ENCODE data around the gene BDP1.
"Not testable (repeated sequence)": the region's sequence is repeated elsewhere in the genome, so short reads cannot be mapped to it uniquely, and the experiment has no call there.

Gene BDP1, protein sequence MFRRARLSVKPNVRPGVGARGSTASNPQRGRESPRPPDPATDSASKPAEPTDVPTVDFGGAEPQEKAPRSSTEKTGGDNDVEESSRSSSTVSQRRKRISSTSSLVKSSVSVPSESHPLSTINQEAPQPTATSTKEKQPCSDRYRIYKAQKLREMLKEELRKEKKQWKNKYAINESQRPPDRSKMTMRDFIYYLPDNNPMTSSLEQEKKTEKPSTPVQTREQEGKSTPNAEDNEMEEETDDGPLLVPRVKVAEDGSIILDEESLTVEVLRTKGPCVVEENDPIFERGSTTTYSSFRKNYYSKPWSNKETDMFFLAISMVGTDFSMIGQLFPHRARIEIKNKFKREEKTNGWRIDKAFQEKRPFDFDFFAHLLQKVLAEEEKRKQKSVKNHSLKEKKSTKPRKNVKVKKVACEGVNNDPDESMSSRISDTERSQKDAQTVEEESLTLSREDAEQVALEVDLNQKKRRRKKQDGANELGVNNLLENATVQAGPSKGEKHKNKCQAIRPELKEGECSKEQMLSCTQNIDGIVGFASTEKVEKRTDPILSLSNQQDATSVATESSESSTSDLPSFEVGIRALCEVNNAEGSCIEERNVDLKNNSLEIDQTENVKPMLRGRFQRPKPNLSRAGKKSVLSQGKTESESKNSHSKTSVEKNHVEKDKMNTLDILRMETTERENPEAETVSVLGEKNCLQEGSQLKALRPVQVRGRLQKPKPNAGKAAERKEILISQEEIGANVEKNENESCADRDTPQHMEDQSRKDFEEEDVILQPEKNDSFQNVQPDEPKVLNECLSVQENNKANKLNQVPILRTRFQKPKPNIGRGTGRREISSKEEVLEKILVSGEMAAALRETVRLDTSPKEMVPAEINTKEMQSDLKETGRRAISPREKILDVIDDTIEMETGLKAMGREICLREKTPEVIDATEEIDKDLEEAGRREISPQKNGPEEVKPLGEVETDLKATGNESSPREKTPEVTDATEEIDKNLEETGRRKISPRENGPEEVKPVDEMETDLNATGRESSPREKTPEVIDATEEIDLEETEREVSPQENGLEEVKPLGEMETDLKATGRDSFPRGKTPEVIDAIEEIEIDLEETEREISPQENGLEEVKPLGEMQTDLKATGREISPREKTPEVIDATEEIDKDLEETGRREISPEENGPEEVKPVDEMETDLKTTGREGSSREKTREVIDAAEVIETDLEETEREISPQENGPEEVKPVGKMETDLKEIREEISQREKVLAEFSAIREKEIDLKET (N-terminal part only)

DNA sequence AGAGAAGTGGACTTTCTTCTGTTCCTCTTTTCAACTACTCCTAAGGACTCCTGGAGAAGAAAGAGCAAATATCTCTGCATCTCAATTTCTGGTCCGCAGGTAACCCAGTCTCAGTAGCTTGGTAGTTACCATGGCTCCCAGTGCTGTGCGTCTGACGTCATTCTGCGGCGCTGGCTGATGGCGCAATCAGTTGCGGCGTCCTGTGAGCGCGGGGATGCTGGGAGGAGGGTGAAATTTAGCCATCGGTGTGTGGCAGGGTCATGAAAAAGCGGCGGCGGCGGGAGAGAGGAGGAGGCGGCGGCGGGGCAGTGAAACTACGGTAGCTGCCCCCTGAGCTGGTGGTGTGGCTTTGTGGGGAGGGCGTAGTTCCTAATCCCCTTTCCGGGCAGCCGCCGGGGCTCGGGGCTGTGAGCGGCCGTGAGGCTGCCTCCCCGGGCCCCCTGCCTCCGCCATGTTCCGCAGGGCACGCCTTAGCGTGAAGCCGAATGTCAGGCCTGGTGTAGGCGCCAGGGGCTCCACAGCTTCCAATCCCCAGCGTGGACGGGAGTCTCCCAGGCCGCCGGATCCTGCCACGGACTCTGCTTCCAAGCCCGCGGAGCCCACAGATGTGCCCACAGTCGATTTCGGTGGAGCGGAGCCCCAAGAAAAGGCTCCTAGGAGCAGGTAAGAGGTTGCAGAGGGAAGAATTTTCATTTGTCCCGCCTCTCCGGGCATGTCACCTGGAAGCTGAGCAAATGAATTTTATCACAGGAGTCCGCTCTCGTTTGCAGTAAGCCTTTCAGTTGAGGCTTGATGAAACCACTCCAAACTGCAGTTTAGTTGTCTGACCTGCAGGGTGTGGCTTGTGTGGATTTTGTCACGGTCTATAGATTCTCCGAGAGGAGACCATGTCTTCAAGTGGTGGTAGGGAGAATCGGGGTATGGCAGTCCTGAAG is at the start of gene BDP1:
BDP1 (plus strand) TSS at position 225 of the 935 bp plus-strand sequence; CDS start at position 452, 227 bp downstream.
- DNase-seq (ENCODE audit: low read depth) = peak; percentile 67

DNA sequence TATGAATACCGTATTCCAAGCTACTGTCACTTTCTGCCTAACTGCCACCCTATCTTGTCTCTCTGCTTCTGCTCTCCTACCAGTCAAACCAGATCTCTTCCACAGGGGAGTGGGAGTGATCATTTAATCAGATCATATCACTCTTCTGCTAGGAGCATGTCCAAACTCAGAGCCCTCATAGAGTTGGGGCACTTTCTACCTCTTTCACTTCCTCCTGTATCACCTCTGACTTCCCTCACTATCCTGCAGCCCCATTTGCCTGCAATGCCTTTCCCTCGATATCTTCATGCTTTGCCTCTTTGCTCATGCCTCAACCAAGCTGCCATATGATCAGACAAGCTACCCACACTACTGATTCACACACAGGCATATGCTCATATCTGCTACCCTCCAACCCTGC is 45.4 kb upstream of the BDP1 start:
- not testable (repeated sequence) for DNase-seq (ENCODE audit: low read depth)

DNA sequence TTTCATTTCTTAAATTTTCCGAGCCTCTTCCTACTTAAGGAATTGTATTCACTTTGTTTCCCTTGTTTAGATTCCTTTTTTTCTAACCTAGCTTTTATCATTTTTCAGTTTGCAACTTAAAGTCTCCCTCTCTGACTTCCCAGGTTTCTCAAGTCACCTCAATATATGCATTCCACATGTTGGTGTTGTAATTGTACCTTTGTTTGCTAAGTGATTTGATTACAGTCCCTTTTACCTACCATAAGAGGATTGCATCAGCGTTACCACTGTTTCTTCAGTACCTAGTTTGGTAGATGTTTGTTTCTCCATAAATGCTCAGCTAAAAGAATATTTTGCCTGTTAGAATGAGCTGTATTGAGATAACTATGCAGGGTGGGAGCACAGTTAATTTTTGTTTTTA is 39.8 kb upstream of the BDP1 start:
- DNase-seq (ENCODE audit: low read depth) = not testable (repeated sequence)

DNA sequence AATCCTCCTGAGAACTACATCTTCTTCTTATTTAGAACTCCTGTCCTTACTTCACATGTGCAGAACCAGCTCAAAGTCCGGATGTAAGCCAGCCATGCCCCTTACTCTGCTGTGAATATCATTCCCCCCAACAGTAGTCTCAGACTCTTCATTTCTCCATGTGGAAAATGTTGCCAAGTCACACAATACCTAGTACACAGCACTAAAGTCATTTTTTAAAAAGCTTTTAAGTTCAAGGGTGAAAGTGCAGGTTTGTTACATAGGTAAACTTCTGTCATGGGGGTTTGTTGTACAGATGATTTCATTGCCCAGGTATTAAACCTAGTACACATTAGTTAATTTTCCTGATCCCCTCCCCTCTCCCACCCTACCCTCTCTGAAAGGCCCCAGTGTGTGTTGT is 37.4 kb upstream of the BDP1 start:
- DNase-seq (ENCODE audit: low read depth) = not testable (repeated sequence)

DNA sequence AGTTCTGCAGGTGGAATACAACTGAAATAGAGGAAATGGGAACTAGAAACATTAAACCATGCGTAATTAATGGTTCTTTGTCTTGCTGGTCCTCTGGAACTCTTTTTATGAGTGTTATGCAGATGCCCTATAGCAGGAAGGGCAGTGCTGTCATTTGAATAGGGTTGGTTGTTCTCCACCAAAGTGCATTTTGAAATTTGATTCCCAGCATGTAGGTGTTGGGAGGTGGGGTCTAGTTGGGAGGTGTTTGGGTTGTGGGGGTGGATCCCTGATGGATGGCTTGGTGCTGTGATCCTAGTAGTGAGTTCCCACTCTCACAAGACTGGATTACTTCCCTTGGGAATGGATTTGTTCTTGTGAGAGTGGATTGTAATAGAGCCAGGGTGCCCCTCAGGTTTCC is 34.2 kb upstream of the BDP1 start:
- not testable (repeated sequence) for DNase-seq (ENCODE audit: low read depth)

DNA sequence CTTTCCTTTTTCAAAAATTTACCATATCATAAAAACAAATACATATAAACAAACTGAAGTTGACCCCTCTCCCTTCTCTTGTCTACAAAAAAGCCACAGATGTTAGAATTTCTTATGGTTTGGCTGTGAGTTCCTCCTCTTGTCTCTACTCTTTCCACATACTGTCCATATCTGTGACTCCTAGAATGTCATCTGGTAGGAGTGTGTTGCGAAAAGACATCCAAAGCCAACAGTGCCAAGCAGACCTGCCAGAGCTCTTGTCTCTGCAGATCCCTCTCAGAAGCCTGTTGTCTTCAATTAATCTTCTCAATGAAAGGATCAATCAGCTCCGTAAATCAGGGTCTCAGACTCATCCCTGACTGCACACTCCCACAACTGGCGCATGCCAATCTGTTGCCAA is 31.6 kb upstream of the BDP1 start:
- DNase-seq (ENCODE audit: low read depth) = not testable (repeated sequence)

DNA sequence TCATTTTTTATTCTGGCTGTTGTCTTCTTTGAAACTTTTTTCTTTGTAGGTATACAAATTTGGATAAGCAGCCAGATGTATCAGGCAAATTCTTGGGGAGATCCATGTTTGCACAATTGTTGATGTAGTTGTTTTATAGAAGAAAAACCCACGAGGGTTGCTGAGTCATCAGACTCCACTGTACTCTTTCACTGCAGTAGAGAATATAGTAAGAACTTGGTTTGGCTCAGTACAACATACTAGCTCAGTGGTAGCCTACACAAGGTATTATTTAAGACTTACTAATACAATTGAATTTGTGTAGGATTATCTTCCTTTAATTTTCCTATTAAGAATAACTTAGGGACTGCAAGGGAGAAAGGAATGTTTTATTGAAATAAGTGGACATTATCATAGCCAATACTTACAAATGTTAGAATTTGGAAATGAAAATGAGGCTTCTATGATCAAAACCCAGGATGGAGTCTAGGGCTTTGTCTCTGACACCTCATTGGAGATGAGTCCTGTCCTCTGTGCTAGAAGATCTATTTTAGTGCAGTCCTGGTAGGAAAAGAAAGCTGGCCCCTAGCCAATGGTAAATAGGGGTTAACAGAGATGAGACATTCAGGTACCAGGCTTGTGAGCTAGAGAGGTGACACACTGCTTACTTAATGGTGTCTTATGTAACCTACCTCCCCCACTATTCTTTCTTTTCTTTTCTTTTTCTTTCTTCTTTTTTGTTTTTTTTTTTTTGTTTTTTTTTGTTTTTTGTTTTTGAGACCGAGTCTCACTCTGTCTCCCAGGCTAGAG is 28.6 kb upstream of the BDP1 start:
- DNase-seq (ENCODE audit: low read depth) = not testable (repeated sequence)

DNA sequence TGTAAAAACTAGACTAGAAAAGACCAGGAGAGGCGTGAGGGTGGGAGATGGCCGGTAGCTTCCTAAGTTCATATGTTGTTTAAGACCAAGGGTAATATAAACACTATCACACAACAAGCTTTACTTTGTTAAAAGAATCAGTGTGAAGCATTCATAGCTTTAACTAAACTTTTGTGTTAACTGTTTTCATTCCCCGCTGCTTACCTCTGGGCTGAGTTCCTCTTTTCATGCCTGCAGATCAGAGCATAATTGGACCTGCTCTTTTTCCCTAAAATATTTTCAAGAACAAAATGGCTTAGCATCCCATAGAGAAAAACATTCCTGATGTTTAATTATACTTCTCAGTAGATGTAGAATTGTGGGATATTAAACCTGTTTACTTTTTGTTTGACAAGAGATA is 23.0 kb upstream of the BDP1 start:
- DNase-seq (ENCODE audit: low read depth) = not testable (repeated sequence)

DNA sequence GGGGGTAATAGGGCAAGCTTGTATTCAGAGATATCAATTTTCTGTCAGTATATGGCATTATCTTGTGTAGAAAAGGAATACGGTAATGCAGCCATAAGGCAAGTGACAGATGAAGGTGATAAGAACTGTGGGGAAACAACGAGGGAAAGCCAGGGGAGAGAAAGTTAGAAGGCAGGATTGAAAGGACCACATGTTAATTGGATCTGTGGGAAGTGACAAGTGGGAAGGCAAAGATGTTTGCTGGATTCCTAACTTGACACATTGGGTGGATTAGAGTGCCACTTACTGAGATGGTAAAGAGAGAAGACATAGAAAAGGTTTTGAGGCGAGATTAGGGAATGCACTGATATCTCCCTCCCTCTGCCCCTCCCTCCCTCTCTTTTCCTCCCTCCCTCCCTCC is 20.6 kb upstream of the BDP1 start:
- not testable (repeated sequence) for DNase-seq (ENCODE audit: low read depth)

DNA sequence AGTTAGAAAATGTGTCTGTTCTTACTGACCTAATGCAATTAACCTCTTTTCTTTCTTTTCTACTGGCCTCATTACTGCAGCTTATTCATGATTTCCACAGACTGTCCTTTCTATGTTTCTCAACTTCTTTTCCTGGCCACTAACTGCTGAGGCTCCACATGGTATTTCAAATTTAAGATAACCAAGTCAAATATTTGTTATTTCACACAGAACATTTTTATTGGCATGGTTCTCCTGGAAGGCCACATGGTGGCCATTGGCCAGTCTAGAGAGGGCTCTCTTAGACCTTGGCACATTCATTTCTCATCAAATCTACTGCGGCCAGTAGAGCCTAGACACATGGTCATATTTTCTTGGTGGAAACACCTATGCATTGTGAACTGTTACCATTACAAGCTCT is 13.9 kb upstream of the BDP1 start:
- DNase-seq (ENCODE audit: low read depth) = not testable (repeated sequence)

DNA sequence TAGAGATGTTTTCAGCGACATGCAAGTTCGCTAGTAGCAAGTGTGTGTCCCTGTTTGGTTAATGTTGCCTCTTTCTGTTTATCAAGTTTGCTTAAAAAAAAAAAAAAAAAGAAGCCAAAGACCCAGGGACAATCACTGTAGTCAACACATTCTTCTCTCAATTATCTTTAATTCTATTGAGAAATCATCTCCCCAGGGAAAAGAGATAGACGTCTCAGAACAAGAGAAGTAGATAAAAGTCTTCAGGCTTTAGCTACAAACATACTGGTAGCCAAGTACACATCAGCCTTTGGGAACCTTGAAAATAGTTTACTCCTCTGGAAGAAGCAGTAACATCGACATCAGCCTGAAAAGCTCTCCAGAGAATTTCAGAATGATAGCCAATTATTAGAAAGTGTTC is 11.6 kb upstream of the BDP1 start:
- not testable (repeated sequence) for DNase-seq (ENCODE audit: low read depth)

DNA sequence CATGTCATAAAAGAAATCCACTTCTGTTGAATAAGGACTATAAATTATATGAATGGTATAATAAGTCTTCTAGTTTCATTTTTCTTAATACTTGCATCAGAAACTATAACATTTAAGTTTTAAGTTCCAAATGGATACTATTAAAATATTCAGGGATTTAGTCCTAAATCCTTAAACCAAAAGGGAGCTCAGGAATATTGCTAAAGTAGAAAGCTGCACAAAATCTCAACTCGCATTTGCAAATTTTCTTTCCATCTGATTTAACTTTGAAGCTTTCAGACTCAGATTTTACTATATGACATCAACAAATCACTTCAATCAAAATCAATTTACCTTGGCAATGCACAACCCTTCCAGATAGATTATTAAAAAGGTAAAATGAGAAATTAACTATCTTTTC is 10.4 kb upstream of the BDP1 start:
- not testable (repeated sequence) for DNase-seq (ENCODE audit: low read depth)

DNA sequence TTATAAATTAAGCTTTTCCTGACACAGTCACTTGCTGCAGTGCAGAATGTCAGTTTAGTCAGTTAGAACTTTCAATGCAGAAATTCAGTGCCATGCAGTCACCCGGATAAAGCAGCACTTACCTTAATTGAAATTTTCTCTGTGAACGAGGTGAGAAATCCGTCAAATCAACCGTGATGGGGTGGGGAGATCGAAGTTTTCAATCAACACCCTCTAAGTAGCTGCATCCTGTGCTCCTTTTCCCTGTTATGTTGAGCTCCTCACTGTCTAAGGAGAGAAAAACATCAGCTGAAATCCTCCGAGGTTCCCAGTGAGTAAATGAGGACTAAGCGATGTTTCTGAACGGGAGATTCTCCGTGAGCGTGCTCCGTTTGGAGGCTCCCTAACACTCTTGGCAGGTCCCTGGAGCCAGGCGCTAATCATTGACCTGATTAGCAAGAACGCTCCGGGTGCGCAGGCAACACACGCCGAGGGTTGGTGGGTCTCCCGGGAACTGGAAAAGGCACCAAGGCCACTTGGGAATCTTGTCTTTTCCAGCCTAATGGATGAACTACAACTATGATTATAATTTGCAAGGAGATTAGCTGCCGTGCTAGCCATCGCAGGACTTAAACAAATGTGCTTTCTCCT is 9.8 kb upstream of the BDP1 start:
- not testable (repeated sequence) for DNase-seq (ENCODE audit: low read depth)

DNA sequence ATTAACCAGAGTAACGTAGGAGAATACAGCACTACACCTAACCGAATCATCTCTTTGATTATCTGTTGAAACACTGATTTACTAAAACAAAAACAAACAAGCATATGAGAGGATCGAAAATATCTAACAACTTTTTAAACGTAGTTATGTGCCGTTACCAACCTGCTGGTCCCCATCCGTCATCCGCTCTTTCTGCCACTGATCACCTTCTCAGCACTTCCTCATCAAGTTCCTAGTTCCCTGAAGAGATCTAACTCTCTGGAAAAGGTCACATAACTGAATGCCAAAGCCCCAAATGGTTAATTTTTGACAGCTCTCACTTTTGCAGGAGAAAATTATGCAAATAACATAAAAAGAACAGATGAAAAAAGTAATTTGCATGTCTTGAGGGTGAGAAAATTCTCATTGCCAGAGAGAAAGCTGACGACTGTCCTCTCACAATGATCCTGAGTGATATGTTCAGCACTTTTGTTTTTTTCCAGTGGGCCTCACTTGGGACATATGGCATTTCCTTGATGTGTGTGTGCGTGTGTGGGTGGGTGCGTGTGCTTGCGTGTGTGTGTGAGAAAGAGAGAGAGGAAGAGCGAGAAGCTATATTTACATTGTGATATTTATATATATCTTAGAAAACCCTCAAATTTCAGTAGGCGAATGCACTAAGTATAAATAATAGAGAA is 8.8 kb upstream of the BDP1 start:
- DNase-seq (ENCODE audit: low read depth) = not testable (repeated sequence)

DNA sequence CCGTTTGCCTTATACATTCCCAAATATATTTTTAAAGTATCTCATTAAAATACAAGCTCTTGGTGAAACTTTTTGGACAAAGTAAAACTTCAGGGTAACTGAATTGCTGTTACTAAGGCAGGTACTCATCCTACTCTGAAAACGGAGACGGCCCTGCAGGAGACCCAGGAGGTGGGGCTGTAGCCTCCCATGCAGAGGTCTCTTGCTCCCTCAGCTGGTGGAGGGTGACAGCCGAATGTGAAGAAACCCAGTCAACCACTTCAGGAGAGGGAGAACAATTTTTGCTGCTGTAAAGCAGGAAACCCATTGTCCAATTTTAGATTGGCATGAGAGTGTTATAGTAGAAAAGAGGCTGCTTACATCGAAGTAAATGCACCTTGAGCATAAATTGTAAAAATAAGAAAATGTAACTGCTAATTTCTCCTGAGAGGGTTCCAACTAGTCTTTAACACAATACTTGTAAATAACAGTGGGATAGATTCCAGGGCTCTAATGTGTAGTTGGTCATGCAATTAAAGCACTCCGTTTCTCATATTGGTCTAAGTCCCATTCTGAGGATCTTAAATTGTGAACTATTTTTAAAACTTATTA is 8.1 kb upstream of the BDP1 start:
- DNase-seq (ENCODE audit: low read depth) = not testable (repeated sequence)

DNA sequence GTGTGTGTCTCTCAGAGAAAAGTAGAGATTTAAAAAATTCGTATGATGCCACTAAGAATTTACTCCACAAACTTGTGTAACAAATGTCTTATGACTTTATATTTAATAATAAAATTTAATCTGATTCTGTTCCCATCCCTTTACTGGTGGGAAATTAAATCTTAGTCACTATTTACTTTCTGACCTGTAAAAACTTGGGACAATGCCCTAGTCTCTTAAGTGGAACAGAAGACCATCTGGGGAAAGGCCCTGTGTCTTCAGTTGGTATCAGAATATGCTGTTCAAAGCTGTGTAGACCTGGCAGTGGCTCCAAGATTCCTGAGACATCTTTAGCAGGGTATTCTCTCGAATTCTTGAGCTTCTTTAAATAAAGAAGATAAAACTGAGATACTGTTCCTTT is 2.6 kb upstream of the BDP1 start:
- no peak for DNase-seq (ENCODE audit: low read depth)

DNA sequence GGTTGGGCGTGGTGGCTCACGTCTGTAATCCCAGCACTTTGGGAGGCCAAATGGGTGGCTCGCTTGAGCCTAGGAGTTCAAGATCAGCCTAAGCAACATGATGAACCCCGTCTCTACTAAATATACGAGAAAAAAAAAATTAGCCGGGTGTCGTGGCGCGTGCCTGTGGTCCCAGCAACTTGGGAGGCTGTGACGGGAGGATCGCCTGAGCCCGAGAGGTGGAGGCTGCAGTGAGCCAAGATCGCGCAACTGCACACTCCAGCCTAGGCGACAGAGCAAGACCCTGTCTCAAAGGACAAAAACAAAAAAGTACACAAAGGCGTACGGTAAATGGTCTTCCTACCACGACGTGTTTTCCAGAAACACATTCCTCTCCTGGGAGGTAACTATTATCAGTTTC is 538 bp upstream of the BDP1 start:
- DNase-seq (ENCODE audit: low read depth) = no peak

DNA sequence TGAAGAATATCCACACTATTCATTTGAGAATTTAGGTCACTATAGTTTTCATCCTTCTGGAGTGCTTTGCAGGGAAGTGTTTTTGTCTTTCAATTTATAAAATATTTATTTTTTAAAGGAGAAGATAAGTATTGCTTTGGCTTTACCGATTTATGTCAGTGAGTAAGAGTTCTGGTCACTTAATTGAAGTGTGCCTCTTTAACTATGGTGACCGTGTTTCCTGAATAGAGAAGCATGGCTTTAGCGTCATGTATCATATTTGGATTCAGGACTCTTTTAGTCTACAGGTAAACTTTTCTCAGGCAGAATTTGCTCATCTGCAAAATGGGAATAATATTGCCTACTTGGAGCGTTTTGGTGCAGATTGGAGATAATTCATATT is 902 bp downstream of the BDP1 start:
- no peak for DNase-seq (ENCODE audit: low read depth)

DNA sequence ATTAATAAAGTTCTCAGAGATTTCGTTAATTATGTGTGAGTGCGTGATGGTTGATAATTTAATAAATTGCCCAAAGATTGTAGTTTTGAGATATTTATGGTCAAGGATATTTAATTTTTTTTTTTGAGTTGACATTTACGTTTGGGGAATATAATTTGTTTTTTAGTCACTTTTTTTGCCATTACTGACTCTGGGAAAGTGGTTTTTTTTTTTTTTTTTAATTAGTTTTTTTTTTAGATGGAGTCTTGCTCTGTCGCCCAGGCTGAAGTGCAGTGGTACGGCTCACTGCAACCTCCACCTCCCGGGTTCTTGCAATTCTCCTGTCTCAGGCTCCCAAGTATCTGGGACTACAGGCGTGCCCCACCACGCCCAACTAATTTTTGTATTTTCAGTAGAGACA is 1.7 kb downstream of the BDP1 start:
- DNase-seq (ENCODE audit: low read depth) = no peak

All from HS-27A (cell line).